Measurements from ENCODE around the gene SLC35G6.
A peak's percentile ranks its signal among the peaks of the same experiment; 100 is the strongest.
"Not testable (repeated sequence)": the region's sequence is repeated elsewhere in the genome, so short reads cannot be mapped to it uniquely, and the experiment has no call there.

SLC35G6 gene

DNA sequence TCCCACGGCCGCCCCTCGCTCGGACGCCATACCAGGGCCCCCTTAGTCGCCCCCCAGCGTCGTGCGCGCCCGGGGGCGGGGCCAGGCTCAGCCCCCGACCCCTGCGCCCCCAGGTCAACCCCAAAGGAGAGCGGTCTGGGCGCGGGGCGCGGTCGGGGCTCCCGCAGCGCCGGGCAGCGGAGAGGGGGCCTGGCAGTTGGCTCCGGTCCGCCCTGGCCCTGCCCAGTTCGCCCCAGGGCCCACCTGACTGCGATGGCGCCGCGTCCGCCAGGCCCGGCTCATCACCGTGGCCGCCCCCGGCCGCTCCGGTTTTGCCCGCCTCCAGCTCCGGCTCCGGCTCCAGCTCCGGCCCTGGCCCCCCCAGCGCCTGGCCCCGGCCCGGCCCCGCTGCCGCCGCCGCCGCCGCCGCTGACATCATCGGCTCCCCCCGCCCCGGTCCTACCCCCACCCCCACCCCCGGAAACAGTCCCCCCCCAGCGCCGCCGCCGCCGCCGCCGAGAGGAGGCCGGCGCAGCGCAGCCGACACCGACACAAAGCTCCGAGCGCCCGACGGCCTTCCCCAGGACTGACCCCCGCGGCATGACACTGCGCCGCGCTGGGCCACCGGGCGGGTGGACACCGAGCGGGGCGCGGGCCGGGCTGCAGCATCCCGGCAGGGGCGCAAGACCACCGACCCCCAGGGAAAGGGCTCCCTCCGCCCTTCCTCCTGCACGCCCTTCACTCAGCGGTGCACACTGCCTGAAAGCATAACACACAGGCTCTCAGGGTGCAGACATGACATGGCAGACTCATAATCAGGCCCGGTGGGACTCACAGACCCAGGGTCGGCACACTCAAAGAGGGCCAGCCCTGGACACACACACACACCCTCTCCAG lies 1.8 kb upstream of the SLC35G6 start, which contains the start of gene ZBTB4:
Gene ZBTB4 (minus strand): TSS at position 419 of the 876 bp plus-strand sequence. CDS start 12,830 bp downstream, outside the sequence.
- peak; percentile 57 for DNase-seq

DNA sequence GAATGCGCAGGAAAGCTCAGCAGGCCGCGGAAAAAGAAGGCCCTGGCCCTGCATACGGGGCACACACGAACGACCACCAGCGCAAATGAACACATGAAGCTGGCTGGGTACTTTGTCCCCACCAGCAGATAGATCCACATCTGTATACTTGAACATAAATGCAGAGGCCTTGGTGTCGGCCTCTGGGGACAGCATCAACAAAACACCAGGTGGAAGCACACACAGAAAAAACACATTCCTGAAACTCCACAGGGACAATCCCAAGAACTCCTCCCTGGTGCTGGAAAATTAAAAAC lies 1.2 kb upstream of the SLC35G6 start:
- peak; percentile 18 for DNase-seq

DNA sequence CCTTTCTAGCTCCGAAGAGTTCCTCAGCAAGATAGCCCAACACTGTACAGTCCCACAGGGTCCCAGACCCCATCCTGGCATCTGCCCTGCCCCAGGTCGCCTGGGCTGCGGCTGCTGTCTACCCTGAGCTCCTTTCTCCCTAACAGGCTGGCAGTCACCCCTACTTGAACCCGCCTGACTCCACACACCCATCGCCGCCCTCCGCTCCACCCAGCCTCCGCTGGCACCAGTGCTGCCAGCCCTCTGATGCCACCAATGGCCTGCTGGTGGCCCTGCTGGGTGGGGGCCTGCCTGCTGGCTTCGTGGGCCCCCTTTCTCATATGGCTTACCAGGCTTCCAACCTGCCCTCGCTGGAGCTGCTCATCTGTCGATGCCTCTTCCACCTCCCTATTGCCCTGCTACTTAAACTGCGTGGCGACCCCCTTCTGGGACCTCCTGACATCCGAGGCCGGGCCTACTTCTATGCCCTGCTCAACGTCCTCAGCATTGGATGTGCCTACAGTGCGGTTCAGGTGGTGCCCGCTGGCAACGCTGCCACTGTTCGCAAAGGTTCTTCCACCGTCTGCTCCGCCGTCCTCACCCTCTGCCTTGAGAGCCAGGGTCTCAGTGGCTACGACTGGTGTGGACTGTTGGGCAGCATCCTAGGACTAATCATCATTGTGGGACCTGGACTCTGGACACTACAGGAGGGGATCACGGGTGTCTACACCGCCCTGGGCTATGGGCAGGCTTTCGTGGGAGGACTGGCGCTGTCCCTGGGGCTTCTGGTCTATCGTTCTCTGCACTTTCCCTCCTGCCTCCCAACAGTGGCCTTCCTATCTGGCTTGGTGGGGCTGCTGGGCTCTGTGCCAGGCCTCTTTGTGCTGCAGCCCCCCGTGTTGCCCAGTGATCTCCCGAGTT lies 846 bp downstream of the SLC35G6 start:
- not testable (repeated sequence) for DNase-seq

GRCh38 chr17:7482742-7483088 lies 1.5 kb downstream of the SLC35G6 start:
- DNase-seq: not testable (repeated sequence)

DNA sequence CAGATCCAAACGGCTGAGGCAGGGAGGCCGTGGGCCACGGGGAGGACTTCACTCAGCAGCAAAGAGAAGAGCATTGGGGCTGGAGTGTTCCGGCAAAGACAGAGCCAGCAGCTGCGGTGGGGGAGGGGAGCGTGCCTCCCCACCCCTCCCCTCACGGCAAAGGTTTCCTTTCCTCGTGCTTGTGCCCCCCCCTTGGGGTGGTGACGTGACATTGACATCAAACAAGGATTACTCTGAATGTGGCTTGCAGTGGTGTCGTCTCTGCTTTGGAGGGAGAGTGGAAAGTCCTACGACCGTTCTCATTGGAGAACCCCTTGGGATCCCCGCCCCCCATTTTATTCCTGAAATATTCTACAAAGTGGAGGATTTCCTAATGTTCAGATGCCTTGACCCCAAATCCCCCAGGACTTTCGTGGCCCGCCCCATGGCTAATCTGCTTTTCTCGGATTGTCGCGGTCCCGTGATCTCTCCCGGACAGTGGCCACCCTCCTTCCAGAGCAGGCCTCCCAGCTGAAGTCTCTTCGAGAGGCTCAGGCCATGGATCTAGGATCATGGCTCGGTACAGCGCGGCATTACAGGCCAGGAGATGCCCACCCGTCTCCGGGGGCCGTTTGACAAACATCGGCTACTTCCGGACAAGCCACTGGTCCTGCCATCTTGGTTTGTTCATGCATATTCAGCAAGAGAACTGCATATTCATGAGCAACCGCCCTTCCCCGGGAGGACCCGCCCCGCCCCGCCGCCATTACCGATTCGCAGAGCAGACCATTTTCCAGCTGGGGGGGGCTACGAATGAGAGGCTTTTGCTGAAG lies 2.2 kb downstream of the SLC35G6 start:
- DNase-seq: peak; percentile 91

GRCh38 chr17:7484067-7484918 lies 3.0 kb downstream of the SLC35G6 start, which contains the start of gene POLR2A:
TSS of gene POLR2A (plus strand) at chr17:7484366.
- DNase-seq: peak; percentile 97

- no peak for DNase-seq
Measured at GRCh38 chr17:7484919-7485377, 3.7 kb downstream of the SLC35G6 start.

GRCh38 chr17:7486181-7486580 lies 4.9 kb downstream of the SLC35G6 start:
- DNase-seq: no peak

DNA sequence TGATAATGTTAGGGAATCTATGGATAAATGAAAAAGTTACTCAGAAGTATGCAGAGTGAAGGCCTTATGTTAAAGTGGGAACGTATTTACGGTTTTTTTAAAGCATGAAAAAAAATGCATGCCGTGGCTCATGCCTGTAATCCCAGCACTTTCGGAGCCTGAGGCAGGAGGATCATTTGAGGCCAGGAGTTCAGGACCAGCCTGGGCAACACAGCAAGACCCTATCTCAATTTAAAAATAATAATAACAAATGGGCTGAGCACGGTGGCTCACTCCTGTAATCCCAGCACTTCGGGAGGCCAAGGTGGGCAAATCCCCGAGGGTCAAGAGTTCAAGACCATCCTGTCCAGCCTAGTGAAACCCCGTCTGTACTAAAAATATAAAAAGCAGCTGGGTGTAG lies 8.9 kb downstream of the SLC35G6 start:
- DNase-seq: no peak

DNA sequence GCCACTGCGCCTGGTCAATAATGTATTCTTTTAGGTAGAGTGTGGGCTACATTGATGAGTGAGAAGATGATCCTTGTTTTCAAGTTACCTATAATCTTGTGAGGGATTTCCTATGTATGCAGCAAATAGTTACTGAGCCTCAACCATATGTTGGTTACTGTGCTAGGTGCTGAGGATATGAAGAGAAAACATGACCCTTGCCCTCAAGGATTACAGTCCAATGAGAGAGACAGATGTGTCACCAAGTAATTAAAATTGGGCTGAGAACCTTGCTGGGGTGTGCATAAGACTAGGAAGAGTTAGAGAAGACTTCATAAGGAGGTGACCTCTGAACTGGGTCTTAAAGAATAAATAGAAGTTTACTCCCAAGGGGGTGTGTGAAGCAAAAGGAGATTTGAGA lies 10.3 kb downstream of the SLC35G6 start:
- DNase-seq: no peak

DNA sequence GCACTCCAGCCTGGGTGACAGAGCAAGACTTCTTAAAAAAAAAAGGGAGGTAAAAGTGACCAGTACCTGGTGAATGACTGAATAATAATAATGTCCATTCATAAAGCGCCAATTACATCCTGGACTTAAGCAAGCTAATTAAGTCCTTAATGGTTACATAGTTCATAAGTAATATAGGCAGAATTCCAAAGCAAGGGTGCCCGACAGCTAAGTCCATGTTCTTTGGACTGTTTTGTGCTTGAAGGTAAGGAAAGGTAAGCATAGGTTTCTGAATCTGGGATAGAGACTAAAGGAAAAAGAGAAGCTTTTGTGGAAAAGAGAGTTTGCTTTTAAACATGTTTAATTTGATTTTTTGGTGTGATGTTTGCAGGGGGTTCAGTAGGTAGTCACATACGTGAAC lies 12.7 kb downstream of the SLC35G6 start:
- DNase-seq: no peak

- DNase-seq: no peak
Measured at GRCh38 chr17:7495906-7496434, 14.7 kb downstream of the SLC35G6 start.

- no peak for DNase-seq
Measured at GRCh38 chr17:7496470-7497183, 15.4 kb downstream of the SLC35G6 start.

GRCh38 chr17:7497228-7497627 lies 16.0 kb downstream of the SLC35G6 start:
- no peak for DNase-seq

GRCh38 chr17:7497636-7498035 lies 16.4 kb downstream of the SLC35G6 start:
- DNase-seq: no peak

GRCh38 chr17:7499161-7499560 lies 17.9 kb downstream of the SLC35G6 start:
- no peak for DNase-seq

DNA sequence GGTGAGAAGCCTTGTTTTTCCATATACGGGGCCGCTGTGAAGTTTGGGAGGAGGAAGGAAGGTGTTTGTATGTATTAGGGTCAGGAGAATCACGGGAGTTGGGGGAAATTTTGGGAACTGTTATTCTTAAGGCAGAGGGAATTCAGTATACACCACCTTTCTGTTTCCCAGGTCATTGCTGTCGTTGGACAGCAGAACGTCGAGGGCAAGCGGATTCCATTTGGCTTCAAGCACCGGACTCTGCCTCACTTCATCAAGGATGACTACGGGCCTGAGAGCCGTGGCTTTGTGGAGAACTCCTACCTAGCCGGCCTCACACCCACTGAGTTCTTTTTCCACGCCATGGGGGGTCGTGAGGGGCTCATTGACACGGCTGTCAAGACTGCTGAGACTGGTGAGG lies 20.5 kb downstream of the SLC35G6 start:
- DNase-seq: no peak

DNA sequence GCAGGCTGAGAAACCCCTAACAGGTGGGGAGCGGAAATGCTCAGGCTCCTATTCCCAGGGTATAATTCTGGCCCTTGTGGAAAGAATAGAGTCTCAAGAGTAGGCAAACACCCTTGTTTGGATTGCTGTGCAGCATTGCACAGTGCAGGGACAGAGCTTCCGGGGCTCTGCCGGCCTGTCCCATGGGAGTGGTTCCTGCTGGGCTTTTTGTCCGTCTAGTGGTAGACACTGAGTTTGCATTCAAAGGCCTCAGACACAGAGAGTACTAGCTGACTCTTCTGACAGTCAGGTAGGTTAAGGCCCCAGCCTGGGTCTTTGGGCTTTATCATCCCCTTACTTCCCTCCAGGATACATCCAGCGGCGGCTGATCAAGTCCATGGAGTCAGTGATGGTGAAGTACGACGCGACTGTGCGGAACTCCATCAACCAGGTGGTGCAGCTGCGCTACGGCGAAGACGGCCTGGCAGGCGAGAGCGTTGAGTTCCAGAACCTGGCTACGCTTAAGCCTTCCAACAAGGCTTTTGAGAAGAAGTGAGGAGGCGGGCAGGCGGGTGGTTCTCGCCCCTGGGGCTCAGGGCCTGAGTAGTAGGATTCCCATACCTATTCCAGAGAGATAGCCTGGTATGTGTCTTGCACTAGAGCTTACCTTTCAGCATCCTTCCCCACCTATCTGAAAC lies 21.1 kb downstream of the SLC35G6 start:
- no peak for DNase-seq

DNA sequence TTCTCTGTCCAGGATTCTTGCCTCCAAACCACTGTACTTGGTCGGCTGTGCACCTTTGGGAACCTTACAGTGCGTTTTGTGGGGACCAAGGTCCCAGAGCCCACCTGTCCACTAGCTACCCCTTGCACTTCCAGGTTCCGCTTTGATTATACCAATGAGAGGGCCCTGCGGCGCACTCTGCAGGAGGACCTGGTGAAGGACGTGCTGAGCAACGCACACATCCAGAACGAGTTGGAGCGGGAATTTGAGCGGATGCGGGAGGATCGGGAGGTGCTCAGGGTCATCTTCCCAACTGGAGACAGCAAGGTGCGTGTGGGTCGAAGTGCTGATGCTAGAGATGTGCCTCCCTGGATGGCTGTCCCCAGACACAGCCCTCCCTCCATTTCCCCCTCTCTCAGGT lies 21.7 kb downstream of the SLC35G6 start:
- no peak for DNase-seq

DNA sequence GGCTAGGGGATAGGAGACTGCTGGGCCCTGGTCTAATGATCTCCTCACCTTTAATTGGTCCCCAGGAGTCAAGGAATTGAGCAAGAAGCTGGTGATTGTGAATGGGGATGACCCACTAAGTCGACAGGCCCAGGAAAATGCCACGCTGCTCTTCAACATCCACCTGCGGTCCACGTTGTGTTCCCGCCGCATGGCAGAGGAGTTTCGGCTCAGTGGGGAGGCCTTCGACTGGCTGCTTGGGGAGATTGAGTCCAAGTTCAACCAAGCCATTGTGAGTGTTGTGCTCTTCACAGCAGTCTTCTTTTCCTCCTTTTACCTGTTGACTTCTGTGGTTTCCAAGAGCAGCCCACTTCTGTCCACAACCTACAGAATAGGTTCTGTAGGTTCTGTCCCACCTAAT lies 22.3 kb downstream of the SLC35G6 start:
- DNase-seq: no peak

Measured in fibroblast of skin of back (primary cell).